ENCODE results near the gene FCHSD1.

DNA sequence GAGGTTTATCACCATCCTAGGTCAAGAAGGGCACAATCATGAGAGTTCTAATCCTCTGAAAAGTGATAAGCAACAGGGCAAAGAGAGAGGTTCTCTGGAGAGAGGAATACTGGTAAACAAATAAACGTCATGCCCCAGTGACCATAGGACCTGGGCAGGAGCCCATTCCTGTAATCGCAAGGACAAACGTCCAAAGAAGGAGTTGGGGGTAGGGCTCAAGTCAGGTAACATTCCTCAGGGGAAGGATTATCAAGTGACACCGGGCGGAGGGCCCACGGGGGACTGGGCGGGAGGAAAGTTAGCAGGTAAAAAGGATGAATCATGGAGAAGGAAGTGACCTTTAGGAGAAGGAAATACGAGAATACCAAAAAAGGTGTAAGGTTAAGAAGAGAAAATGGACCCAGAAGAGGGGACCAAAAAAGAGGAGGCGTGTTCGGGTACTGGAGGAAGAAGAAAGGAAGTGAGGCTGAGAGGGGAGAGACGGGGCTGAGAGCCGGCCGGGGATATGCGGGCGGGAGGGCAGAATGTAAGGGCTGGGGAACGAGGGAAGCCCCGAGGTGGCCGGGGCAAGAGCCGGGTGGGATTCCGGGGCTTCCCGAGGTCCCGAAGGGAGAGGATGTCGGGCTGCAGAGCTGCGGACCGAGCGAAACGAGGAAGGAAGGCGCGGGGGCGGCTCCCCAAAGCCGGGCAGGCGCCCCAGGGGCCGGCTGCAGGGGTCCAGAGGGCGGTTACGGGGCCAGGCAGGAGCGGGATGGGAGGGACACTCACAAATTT is 33.0 kb downstream of the FCHSD1 start:
- TF ChIP-seq, protein P1, sequence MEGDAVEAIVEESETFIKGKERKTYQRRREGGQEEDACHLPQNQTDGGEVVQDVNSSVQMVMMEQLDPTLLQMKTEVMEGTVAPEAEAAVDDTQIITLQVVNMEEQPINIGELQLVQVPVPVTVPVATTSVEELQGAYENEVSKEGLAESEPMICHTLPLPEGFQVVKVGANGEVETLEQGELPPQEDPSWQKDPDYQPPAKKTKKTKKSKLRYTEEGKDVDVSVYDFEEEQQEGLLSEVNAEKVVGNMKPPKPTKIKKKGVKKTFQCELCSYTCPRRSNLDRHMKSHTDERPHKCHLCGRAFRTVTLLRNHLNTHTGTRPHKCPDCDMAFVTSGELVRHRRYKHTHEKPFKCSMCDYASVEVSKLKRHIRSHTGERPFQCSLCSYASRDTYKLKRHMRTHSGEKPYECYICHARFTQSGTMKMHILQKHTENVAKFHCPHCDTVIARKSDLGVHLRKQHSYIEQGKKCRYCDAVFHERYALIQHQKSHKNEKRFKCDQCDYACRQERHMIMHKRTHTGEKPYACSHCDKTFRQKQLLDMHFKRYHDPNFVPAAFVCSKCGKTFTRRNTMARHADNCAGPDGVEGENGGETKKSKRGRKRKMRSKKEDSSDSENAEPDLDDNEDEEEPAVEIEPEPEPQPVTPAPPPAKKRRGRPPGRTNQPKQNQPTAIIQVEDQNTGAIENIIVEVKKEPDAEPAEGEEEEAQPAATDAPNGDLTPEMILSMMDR (IDR thresholded peaks at IDR 0.05): no peak
- TF ChIP-seq POLR2A (IDR thresholded peaks at IDR 0.05): no peak

All from uterus (tissue), 2 donors.